GM13976 (cell line): ENCODE measurements around the gene SORCS3.

ENCODE experiments used
- DNase-seq: peaks from one replicate; pipeline ENCODE4 v3.0.0; 2012; ENCODE audit warnings: low spot score
- in situ Hi-C: fragments of 300-500 bp; cut with MboI; formaldehyde crosslinking; loops from one replicate; pipeline ENCODE4 v1.12.0; 2022; ENCODE audit warnings: low sequenced_read_pairs, mixed read lengths, inconsistent platforms; ENCODE audit not compliant: unreplicated experiment
- TF ChIP-seq, protein P1 (sequence below): IDR thresholded peaks from 2 replicates; pipeline ENCODE4 v1.5.1; 2012; ENCODE audit warnings: borderline replicate concordance, mild to moderate bottlenecking; ENCODE audit not compliant: insufficient read depth; ENCODE audit errors: extremely low read depth, missing control alignments, control extremely low read depth

Gene SORCS3

GRCh38 chr10:104643303-104643663 is 2.2 kb downstream of the SORCS3 start:
- no peak for DNase-seq
- TF ChIP-seq, protein P1, sequence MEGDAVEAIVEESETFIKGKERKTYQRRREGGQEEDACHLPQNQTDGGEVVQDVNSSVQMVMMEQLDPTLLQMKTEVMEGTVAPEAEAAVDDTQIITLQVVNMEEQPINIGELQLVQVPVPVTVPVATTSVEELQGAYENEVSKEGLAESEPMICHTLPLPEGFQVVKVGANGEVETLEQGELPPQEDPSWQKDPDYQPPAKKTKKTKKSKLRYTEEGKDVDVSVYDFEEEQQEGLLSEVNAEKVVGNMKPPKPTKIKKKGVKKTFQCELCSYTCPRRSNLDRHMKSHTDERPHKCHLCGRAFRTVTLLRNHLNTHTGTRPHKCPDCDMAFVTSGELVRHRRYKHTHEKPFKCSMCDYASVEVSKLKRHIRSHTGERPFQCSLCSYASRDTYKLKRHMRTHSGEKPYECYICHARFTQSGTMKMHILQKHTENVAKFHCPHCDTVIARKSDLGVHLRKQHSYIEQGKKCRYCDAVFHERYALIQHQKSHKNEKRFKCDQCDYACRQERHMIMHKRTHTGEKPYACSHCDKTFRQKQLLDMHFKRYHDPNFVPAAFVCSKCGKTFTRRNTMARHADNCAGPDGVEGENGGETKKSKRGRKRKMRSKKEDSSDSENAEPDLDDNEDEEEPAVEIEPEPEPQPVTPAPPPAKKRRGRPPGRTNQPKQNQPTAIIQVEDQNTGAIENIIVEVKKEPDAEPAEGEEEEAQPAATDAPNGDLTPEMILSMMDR, result no peak
- in situ Hi-C loops, result no loop called here

DNA sequence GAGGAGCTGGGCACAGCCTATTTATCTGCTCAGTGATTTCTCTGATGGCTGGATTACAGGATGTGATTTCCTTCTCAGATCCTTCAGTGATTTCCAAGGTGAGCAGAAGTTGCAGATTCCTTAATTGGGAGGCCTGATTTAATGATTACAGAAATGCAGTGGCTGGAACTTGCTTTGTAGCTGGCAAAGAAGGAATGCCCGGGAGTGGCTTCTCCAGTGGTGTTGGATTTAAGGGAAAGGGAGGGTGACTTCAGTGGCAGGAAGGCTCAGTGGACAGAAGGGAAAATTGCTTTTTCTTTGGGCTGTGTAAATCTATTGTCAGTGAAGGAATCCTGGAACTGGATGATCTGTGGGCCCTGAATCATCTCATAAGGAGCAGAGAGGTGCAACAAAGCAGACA is 5.1 kb downstream of the SORCS3 start:
- in situ Hi-C loops, result no loop called here
- no peak for DNase-seq
- TF ChIP-seq, protein P1, result no peak

DNA sequence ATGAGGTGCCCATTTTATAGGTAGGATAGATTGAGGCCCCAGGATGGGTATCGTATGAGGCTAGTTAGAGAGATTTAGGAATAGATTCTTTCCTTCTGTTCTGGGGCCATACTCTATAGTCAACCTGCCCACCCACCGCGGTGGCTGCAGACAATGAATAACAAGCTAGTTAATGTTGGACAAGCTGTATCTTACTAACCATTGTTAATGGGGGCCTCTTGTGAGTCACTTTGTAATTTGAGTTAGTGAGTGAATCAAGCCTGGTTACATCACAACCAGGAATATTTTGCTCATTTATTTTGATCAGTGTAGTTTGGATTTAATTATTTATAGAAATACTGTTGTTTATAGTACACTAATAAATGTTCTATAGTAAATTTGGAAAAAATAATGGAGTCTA is 7.3 kb downstream of the SORCS3 start:
- in situ Hi-C loops, result no loop called here
- TF ChIP-seq, protein P1, result no peak
- no peak for DNase-seq

DNA sequence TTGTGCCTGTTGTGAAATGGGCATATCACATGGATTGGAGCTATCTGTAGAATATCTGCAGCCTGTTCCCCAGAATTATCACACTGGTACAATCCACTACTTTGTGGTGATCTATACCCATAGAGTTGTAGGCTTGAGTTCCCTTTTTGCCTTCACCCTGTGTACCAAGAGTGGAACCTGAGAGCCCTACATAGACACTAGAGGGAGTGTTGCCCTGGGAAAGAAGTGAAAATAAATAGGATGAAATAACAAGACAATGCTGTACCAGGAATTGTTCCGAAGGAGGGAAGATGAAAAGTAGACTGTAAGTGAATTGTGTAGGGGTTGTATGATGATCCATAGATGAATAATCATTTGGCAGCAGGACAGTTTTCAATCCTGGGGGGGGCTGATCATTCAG is 9.0 kb downstream of the SORCS3 start:
- TF ChIP-seq, protein P1, result no peak
- in situ Hi-C loops, result no loop called here
- DNase-seq, result no peak

DNA sequence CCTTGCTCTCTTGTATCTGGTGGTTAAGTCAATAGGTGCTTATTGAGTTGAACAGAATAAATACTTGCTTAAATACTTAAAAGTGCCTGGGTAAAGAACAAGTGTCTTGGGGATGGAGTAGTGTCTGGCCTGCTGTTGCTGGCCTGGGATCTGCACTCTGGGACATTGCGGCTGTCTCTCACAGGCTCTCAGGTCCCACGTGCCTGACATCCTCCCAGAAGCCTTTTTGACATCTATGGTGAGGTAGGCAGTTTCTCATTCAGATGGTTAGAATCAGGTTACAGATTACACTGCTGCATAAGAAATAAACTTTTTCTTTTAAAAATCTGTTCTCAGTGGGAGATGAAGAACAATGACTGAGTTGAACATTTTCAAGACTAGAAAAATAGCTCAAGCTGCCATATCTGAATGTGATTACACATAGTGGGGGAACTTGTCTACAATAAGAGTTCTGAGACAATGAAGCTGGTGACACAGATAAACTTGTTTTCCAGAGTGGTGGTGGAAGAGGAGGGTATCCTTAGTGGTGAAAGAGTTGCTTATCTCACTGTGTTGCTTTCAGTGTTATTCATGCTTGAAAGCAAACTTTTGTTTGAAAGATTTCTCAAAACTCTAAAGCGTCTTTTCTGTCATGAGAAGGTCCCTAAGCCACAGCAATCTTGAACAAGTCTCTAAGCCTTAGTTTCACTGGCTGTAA is 9.7 kb downstream of the SORCS3 start:
- in situ Hi-C loops, result no loop called here
- TF ChIP-seq, protein P1, result no peak
- DNase-seq, result no peak

DNA sequence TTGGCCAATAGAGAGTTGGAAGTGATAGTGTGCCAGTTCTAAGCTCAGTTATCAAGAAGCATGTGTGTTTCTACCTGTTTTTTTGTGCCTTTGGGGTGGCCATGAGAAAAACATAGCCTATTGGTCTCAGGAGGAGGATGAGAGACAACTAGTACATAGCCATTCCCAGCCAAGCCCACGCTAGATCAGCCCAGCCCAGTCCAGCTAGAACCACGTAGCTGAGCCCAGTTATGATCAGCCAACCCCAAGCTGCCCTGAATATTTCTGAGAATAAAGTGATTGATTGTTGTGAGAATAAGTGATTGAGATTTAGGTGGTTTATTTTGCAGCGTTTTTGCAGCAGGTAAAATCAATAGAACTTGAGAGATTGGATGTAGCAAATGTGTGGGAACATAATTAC is 15.9 kb downstream of the SORCS3 start:
- DNase-seq, result no peak
- TF ChIP-seq, protein P1, result no peak
- in situ Hi-C loops, result no loop called here
